Stimulated activated CD8-positive, alpha-beta memory T cell treated with anti-CD3 and anti-CD28 coated beads, Interleukin-4, amount 100 ng/mL, for 1 hour (primary cell): Measurements from ENCODE around the gene MIAT.
"Not testable (repeated sequence)": the region's sequence is repeated elsewhere in the genome, so short reads cannot be mapped to it uniquely, and the experiment has no call there.

Source experiments
- DNase-seq, 2 donors: peaks; one replicate each; pipeline ENCODE4 v3.0.0-alpha.2; 2020; ENCODE audit warnings: low read depth in 2 of 2, low spot score in 1 of 2

MIAT gene

DNA sequence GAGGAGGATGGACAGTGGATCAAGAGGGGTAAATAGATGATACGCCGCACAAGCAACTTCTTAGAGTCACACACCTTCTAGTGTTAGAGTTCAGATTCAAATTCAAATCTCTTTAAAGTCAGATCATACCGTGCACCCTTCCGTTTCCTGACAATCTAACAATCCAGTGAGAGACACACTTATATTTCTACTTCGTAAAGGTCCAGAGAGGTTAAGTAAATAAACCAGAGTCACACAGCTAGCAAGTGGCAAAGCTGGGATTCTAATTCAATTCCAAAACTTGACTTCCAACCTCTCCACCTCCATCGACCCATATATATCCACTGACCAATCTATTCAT lies 34.0 kb downstream of the MIAT start:
- no peak for DNase-seq

DNA sequence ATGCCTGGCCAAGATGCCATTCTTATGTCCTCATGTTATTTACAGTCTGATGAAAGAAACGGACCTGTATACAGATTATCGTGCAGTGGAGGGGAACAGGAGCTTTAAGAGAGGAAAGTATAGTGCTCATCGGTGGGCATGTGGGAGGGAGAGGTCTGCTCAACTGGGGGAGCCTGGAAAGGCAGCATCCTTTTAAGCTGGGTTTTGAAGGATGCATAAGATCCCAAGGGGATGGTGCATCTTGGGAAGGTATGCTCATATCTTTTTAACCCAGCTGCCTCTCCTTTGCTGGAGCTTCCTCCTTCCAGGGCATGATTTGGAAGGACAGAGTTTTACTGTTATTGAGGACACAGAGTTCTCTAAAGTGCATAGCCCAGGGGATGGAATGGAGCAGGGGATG lies 34.8 kb downstream of the MIAT start:
- no peak for DNase-seq

DNA sequence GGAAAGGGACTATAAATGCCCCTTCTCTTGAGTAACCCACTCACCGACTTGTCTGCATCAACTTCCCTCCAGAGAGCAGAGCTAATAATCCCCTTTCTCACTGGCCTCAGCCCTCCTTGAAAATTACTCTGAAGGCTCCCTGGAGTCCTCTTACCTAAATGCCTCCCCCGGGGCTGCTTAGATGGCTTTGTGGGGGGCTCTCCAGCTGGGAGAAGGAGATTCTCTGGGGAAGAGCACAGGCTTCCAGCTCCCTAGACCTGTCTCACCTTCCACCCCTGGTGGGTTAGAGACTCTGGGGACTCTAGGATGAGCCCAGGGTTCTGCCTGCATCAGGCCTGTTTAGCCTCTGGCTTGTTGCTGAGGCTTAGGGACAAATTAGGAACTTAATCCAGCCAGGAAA lies 39.8 kb downstream of the MIAT start:
- DNase-seq: no peak

DNA sequence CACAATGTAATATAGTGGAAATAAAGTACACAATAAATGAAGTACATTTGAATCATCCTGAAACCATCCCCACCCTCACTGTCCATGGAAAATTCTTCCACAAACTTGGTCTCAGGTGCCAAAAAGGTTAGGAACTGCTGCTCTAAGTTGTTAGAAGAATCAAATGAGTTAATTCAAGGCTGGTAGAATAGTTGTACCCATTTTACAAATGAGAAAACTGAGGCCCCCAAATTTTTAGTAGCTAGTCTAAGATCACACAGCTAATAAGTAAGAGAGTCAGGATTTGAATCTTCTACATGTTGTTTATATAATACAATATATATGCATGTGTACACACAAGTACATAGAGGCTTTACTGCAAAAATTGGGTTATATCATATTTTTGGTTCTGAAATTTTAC lies 43.1 kb downstream of the MIAT start:
- no peak for DNase-seq

DNA sequence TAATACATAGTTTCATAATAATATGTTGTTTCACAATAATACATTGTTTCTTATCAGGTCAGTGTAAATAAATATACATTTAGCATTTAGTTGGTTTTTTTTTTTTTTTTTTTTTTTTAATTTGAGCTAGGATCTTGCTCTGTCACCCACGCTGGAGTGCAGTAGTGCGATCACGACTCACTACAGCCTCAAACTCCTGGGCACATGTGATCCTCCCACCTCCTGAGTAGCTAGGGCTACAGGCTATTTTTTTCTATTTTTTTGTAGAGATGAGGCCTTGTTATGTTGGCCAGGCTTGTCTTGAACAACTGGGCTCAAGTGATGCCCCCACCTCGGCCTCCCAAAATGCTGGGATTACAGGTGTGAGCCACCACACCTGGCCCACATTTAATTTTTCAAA lies 43.5 kb downstream of the MIAT start:
- no peak for DNase-seq

DNA sequence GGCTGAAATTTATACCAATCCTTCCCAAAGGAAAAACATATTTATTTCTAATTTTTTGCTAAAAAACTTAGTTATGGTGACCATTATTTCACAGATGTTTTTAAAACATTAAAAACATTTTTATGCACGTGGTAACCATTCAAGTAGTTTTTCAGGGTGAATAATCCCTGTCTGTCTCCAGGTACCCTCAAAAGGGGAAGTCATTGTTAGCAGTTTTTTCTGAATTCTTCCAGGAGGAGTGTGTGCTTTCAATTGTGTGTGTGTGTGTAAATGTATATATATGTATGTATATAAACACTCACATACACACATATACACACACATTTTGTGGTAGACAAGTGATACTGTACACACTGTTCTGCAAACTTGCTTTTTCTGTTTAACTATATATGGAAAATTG lies 43.9 kb downstream of the MIAT start:
- DNase-seq: no peak

DNA sequence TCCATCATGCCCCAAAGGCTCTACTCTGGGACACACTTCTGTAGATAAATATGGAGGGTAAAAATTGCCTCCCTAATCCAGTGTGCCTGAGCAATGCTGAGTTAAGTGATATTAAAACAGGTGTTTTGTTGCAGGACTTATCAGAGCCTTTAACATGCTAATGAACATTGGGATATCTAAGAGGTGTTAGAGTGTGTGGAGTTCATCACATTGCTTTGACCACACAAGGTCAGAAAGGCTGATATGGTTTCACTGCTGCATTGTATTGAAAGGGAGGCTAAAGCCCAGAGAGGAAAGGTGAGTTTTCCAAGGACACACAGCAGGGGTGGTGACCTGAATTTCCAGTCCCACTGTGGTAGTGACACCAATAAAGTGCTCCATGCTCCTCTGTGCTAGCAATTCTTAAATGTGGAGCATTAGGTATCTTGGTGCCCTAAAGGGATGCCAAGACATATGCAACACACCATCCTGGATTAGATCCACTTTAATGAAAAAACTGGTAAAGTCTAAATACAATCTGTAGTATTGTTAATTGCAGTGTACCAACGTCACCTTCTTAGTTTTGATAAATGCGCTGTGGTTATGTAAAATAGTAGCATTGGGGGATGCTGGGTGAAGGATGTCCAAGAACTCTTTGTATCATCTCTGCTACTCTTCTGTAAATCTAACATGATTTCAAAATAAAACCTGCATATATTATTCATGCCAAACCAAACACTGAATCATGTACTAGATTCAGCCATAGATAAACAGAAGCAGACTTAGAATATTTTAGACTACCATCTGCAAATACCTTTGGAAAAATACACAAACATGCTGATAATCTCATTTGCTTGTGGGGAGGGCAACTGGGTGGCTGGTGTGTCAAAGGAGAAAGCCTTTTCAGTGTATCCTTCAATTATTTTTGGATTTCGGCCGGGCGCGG lies 45.8 kb downstream of the MIAT start:
- DNase-seq: no peak

DNA sequence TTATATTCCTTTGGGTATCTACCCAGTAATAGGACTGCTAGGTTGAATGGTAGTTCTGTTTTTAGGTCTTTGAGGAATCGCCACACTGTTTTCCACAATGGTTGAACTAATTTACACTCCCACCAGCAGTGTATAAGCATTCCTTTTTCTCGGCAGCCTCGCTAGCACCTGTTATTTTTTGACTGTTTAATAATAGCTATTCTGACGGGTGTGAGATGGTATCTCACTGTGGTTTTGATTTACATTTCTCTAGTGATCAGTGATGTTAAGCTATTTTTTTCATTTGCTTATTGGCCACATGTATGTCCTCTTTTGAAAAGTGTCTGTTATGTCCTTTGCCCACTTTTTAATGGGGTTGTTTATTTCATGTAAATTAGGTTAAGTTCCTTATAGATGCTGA lies 48.0 kb downstream of the MIAT start:
- DNase-seq: not testable (repeated sequence)

DNA sequence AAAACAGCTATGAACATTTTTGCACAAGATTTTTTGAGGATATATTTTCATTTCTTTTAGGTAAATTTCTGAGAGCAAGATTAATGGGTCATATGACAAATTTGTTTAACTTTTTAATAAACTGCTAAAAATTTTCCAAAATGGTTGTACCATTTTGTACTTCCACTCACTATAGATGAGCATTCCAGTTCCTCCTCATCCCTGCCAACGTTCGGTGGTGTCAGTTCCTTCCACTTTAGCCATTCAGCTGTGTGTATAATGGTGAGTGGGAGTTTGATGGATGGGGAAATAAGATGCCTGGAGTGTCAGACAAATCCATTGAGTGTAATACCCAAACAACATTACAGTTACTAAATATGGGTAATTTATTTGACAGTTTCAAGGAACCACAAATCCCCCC lies 49.7 kb downstream of the MIAT start:
- DNase-seq: no peak

DNA sequence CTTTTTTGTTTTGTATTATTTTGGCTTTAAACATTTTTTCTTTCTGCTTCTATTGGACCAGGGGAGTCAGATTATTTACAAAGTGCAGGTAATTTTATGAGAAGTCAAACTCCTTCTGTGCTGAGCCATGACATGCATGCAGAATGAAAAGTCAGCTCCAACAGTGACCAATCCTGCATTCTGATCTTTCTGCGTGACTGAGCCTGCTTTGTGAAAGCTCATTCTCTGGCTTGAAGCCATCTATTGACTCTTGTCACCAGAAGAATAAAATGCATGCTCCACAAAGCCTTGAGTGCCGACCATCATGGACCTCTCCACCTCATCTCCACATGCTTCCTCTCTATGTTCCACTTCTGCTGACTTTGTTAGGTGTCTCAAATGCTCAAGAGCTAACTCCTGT lies 50.2 kb downstream of the MIAT start:
- DNase-seq: no peak

DNA sequence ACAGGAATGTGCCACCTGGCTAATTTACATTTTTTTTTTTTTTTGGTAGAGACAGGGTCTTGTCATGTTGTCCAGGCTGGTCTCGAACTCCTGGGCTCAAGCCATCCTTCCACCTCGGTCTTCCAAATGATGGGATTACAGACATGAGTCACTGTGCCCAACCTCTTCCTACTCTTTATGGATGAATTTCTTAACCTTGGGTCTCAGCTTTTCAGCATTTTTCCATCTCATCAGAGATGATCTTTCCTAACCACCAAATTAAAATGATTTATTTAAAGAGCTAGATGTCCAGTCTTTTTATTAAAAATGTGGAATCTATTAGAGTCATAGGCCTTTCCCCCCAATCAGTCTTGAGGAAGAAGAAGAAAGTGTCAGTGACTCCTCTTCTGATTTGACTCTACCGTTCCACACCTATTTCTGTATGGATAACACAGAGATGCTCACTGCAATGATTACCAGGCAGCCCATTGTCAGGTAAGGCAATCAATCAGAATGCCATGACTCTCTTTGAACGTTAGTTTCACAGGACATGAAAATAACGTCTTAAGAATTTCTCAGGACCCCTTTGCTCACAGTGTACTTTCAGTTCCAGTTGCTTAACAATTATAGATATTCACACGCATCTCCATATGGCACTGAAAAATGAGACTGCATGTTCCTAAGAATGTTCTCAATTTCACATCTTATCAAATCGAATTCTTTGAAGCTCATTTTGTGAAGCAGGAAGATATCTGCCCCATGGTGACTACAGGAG lies 51.0 kb downstream of the MIAT start:
- DNase-seq: no peak

DNA sequence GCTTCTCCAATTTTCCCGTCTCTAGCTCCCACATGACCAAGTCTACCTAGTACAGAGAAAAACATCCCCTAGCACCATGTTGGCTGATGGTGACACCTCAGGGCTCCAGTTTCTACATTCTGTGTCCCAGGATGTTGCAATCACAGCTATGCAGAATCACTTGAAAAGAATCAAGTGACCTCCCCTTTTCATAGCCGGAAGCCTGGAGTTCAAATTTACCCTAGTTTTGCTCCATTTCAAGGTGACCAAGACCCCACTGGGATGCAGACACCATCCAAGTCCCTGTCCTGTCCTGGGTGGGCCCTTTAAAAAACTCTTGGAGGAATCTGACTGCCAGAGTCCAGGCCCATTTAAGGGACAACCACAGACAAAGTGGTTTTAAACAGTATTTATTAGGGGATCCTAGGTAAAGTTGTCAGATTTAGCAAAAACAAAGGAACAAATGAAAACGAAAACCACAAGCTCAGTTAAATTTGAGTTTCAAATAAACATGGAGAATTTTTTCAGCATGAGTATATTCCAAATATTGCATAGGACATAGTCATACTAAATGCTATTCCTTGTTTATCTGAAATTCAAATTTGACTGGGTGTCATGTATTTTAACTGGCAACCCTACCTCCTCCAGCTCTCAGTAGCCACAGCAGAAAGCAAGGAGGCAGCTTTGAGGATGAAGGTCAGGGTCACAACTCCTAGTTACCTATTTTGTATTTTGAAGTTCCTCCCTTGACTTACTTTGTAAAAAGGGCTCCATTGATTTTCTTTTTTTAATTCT lies 52.4 kb downstream of the MIAT start:
- no peak for DNase-seq

DNA sequence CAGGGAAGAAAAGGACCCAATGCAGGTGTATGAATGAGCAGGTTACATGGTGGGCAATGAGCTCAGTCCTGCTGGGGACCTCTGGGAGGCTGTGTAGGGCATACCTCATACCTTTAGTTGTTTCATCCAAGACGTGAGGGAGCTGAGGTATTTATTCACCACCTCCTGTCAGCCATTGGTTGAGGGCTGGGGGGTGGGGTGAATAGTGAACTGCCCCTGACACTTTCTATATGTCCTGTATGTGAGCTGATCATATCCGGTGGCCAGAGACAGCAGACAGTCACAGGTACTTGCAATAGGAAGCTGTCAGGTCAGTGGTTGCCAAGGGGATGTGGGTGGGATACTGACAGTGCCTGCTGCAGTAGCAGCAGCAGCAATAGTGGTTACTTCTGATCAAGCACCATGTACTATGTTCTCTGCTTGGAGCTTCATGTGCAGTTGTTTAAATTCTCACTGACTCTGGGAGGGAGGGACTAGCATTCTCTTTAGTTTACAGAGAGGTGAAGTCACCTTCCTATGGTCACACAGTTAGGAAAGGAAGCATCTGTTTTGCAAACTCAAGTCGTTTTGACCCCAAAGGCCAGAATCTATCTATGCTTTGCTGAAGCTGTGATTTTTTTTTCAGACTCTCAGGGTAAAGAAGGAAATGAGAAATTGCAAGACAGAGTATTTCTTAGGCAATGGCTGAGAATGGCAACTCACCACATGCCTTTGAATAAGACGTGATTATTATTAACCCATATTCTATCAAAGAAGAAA lies 54.0 kb downstream of the MIAT start:
- peak in 1 of 2 donors; percentile 1 for DNase-seq

DNA sequence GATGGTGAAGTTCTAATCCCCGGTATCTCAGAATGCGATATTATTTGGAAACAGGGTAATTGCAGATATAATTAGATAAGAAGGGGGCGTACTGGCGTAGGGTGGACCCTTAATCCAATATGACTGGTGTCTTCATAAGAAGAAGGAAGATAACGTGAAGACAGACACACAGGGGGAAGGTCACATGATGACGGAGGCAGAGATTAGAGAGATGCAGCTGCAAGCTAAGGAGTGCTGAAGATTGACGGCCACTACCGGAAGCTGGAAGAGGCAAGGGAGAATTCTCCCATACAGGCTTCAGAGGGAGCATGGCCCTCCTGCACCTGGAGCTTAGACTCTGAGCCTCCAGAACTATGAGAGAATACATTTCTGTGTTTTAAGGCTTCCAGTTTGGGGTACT lies 54.8 kb downstream of the MIAT start:
- no peak for DNase-seq

DNA sequence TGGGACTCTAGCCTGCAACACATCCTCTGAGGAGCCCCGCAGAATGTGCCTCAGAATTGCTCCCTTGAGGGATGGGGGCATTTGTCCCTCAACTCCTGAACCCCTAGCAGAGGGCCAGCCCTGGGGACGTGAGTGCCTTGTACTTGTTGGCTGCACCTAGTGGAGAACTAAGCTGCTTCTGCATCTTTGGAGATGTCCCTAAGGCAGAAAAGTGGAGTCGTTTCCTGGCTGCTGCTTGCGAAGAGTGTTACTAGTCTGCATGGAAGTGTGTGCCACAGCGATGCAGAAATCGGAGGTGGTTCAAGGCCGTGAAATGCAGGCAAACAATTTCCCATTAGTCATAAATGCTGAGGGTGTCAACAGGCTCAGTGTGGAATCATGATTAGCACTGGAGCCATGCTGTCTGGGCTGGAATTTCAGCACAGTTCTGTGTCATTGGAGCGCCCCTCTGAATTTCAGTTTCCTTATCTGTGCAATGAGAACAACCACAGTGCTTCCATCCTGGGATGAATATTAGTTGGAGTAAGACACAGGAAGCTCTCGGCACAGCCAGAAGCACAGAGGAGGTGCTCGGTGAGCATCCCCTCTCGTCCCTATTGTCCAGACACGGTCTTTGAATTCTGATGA lies 56.5 kb downstream of the MIAT start:
- no peak for DNase-seq

DNA sequence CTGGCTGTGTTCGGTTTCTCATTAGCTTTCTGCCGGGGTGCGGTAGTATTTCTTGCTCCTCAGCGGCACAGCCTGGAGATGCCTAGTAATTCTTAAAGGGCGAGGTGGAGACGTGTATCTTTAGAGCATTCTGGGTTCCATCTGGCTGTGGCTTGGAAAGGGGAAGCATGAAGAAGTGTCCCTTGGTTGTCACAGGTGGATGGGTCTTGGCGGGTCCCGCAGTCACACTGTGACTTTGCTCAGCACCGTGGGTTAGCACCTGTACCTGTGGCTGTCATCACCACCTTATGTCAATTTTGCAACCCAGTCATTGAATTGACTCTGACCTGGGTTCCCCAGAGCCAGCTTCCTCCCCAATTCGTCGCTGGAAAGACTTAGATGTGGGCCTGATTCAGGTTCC lies 57.6 kb downstream of the MIAT start:
- DNase-seq: no peak

DNA sequence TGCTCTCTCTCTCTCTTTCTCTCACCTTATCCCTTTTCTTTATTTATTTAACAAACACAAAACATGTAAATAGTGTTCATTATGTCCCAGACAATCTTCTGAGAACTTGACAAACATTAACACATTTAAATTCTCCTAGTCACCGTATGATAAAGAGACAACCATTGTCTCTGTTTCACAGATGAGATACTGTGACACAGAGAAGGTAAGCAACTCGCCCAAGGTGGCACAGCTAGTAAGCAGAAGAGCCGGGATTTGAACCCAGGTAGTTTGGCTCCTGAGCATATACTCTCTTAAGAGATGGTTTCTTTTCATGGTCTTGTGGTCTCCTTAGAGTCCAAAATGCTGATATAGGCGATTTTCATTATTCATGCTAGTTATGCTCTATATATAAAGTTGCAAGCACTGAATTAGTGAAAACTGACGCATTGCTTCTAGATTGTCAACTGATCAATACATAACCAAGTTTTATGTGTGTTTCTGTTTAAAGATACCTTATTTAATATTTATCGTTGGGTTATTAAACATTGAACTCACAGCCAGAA lies 58.1 kb downstream of the MIAT start:
- DNase-seq: no peak

DNA sequence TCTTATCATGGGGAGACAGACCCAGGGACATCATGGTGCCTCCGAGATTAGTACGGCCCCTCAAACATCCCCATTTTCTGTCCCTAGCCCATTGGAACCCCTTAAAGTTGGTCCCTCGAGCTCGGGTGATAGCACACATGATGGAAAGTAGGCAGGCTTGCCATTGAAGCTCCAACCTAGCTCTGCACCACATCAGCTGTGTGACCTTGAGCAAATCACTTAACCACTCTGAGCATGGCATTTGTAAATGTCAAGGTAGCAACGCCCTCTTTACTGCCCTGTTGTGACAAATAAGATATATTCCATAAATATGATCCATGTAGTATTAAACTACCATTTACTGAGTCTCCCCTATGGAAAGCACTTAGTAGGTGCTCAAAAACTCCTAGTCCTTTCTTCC lies 61.1 kb downstream of the MIAT start:
- no peak for DNase-seq

DNA sequence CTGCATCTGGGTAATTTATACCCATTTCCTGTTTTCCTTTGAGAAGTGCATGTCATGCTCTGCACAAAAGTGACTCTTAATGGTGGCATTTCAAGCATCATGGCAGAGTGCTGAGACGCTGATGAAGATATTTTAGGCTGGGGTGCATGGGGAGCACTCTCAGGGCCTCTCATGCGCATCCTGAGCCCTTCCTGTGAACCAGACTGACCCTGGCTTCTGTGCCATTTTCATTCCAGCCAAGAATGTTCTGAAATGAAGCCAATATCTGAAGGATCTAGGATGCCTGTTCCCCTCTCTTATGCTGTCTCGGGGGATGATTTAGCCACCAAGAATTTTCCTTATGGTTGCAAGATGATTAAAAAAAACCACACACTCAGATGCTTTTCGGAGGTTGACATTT lies 61.5 kb downstream of the MIAT start:
- DNase-seq: no peak

DNA sequence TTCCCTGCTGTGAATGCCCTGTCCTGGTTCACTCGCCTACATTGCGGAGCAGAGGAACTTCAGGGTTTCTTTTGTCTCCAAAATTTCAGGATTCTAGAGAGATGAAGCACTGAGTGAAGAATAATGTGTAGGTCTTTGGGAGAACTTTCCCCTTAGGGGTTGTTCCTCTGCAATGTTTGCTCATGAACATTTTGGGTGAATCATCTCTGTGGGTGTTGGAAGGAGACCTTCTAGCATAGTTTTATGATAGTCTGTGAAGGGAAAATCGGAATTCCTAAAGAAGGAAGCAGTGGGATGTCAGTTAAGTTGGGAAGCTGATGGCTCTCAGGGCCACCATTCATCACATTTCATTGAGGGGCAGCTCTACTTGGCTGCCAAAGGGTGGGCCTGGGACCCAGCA lies 64.8 kb downstream of the MIAT start:
- no peak for DNase-seq
